GM19193 (cell line): ENCODE measurements around the gene ZCCHC14.

Source experiments
- POLR2A ChIP-seq: IDR thresholded peaks from 4 replicates; pipeline ENCODE4 v1.6.1; 2011; ENCODE audit not compliant: insufficient read depth, insufficient read length; ENCODE audit errors: extremely low read depth

ZCCHC14 gene

GRCh38 chr16:87531418-87531817 lies 38.6 kb upstream of the ZCCHC14 start:
- TF ChIP-seq POLR2A = no peak

- no peak for TF ChIP-seq POLR2A
Observed at GRCh38 chr16:87528690-87529579, 36.1 kb upstream of the ZCCHC14 start.

- no peak for TF ChIP-seq POLR2A
Observed at GRCh38 chr16:87527055-87527724, 34.4 kb upstream of the ZCCHC14 start.

- no peak for TF ChIP-seq POLR2A
Observed at GRCh38 chr16:87526238-87526947, 33.6 kb upstream of the ZCCHC14 start.

- no peak for TF ChIP-seq POLR2A
Observed at GRCh38 chr16:87525352-87525751, 32.5 kb upstream of the ZCCHC14 start.

- TF ChIP-seq POLR2A = no peak
Observed at GRCh38 chr16:87524407-87524806, 31.6 kb upstream of the ZCCHC14 start.

GRCh38 chr16:87516361-87516760 lies 23.5 kb upstream of the ZCCHC14 start:
- TF ChIP-seq POLR2A = no peak

GRCh38 chr16:87515475-87516330 lies 22.9 kb upstream of the ZCCHC14 start:
- no peak for TF ChIP-seq POLR2A

GRCh38 chr16:87507351-87508069 lies 14.7 kb upstream of the ZCCHC14 start:
- TF ChIP-seq POLR2A = no peak

- no peak for TF ChIP-seq POLR2A
Observed at GRCh38 chr16:87506423-87507350, 13.9 kb upstream of the ZCCHC14 start.

- no peak for TF ChIP-seq POLR2A
Observed at GRCh38 chr16:87505834-87506233, 13.0 kb upstream of the ZCCHC14 start.

GRCh38 chr16:87502308-87502969 lies 9.6 kb upstream of the ZCCHC14 start:
- no peak for TF ChIP-seq POLR2A
